Erythroblast (primary cell): ENCODE measurements around the gene RPL18A.

ENCODE experiments used
- GATA1 ChIP-seq: IDR thresholded peaks from 2 replicates; pipeline ENCODE4 v1.6.1; 2011; ENCODE audit warnings: low read depth, mild to moderate bottlenecking, control low read depth, low read length, moderate library complexity
- POLR2A ChIP-seq: IDR thresholded peaks from 2 replicates; pipeline ENCODE4 v1.6.1; 2011; ENCODE audit warnings: mild to moderate bottlenecking, low read length

DNA sequence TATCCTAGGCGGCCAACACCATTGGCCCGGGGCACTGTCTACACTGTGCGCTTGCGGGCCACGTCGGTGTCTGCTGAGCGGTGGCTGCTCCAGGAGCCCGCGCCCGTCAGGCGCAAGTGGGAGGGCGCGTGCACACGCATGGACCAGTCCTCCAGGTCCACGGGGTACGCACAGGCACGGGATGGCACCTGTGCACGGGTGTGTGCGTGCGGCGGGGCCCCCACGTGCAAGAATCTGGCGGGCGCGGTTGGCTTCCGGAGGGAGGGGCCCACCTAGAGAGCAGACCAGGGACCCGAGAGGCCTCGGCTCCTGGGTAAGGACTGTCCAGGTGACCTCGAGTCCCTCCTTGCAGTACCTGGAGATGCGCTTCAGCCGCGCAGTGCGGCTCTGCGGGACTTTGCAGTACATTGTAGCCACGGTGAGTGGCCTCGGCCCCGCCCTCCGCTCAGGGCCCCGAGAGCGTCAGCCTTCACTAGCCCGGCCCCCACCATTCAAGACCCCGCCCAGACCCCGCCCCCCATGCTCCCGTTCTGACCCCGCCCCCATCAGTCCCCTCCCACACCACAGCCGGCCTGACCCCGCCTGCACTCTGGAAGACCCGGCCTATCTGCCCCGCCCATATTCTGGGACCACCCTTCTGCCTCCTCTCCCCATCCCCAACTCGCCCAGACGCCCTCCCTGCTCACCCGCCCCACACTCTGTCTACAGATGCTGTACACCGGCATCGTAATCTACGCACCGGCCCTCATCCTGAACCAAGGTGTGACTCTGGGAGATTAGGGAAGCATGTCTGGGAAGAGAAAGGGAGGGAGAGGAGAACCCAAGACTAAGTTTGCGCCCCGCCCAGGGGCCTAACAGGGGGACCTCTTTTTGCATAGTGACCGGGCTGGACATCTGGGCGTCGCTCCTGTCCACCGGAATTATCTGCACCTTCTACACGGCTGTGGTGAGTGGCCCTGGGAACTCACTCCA, 14.4 kb downstream of the RPL18A start:
- no peak for TF ChIP-seq POLR2A
- TF ChIP-seq GATA1, result no peak
